ENCODE measurements around the gene FGF9. TPM values are rescaled to one million over a fixed set of nuclear protein-coding genes. Genes with fewer than 3 reads are reported as not detected.

FGF9 gene
- polyA plus RNA-seq, 2 of the 4 experiments (the other 2 are of a cell fraction), result not detected

GRCh38 chr13:21707586-21707985 lies 36.7 kb downstream of the FGF9 start:
- WGBS (ENCODE audit: missing lambda C conversion rate), result 35% methylated on average over 3 of the region's 3 CpGs
- FAIRE-seq (no peak), ATAC-seq (no peak), DNase-seq (ENCODE audit: low read depth in 1 of 2, low spot score in 1 of 2) (no peak)
- Histone ChIP-seq H3K9me3 (no peaks in the 10 kb centered on the region), H3K4me2 (no peak overlapping the region), H3K4me3 (no peak overlapping the region), H3K27ac (no peak overlapping the region), H3K4me1 (no peaks in the 10 kb centered on the region)
- POLR2A ChIA-PET, result no interaction called here
- TF ChIP-seq CHD2 (IDR thresholded peaks at IDR 0.05; ENCODE audit: low read length, partially characterized antibody) (no peak), SMC3 (IDR thresholded peaks at IDR 0.05) (no peak), HDAC2 (IDR thresholded peaks at IDR 0.05) (no peak), NPAS2 (CRISPR knock-in tag; IDR thresholded peaks at IDR 0.05; ENCODE audit: borderline replicate concordance) (no peak), CTCF (IDR thresholded peaks at IDR 0.05) (no peak), HES2 (IDR thresholded peaks at IDR 0.05) (no peak)
- CTCF ChIA-PET, result no interaction called here

- FAIRE-seq, result no peak
- ATAC-seq, result no peak
- no peaks in the 10 kb centered on the region for H3K9me3 ChIP-seq
- no peak for DNase-seq (ENCODE audit: low read depth in 1 of 2, low spot score in 1 of 2)
- POLR2A ChIA-PET, result no interaction called here
- TF ChIP-seq NFE2L2 (conservative IDR thresholded peaks at IDR 0.05; ENCODE audit: low read length), result no peak
- no peak for TF ChIP-seq RAD21 (conservative IDR thresholded peaks at IDR 0.05 in 1 of 2, IDR thresholded peaks at IDR 0.05 in 1 of 2)
- no peak for TF ChIP-seq KDM1A (IDR thresholded peaks at IDR 0.05; ENCODE audit: low read depth)
- no peak for TF ChIP-seq FOSL2 (IDR thresholded peaks at IDR 0.05)
- TF ChIP-seq FOSL2 (CRISPR knock-in tag; IDR thresholded peaks at IDR 0.05), result no peak
- no peak for TF ChIP-seq POLR2A (IDR thresholded peaks at IDR 0.05; ENCODE audit: low read length)
- no peak for TF ChIP-seq HMGXB4 (CRISPR knock-in tag; IDR thresholded peaks at IDR 0.05; ENCODE audit: borderline replicate concordance)
- TF ChIP-seq CEBPB (IDR thresholded peaks at IDR 0.05), result no peak
- TF ChIP-seq HOXB13 (CRISPR knock-in tag; IDR thresholded peaks at IDR 0.05; ENCODE audit: low read depth), result no peak
- TF ChIP-seq RCOR1 (IDR thresholded peaks at IDR 0.05; ENCODE audit: low read depth, low read length), result no peak
- TF ChIP-seq MYC (IDR thresholded peaks at IDR 0.05; ENCODE audit: borderline replicate concordance, low read length), result no peak
- 0% methylated on average over 1 of the region's 1 CpG for WGBS (ENCODE audit: missing lambda C conversion rate)
- CTCF ChIA-PET, result no interaction called here
- no peak overlapping the region for H3K27ac ChIP-seq
- H3K4me3 ChIP-seq, result no peak overlapping the region
- no peaks in the 10 kb centered on the region for H3K4me1 ChIP-seq
- H3K4me2 ChIP-seq, result no peak overlapping the region
These were observed 38.8 kb downstream of the FGF9 start for GRCh38 chr13:21709697-21710096.

- ChIA-PET CTCF (no interaction called here), POLR2A (no interaction called here)
- no peak for ATAC-seq
- no peaks in the 10 kb centered on the region for H3K4me1 ChIP-seq
- TF ChIP-seq RFX5 (IDR thresholded peaks at IDR 0.05) (no peak), FOXS1 (CRISPR knock-in tag; IDR thresholded peaks at IDR 0.05) (no peak), ZNF302 (CRISPR knock-in tag; IDR thresholded peaks at IDR 0.05) (no peak), MYC (IDR thresholded peaks at IDR 0.05; ENCODE audit: borderline replicate concordance, low read length) (no peak), TFCP2L1 (CRISPR knock-in tag; IDR thresholded peaks at IDR 0.05) (no peak), CBX2 (IDR thresholded peaks at IDR 0.05; ENCODE audit: borderline replicate concordance, low read depth) (no peak), KDM1A (IDR thresholded peaks at IDR 0.05; ENCODE audit: low read depth) (no peak)
- no peak for DNase-seq (ENCODE audit: low read depth in 1 of 2, low spot score in 1 of 2)
- no peak for FAIRE-seq
- no peak overlapping the region for H3K27ac ChIP-seq
- no peak overlapping the region for H3K4me2 ChIP-seq
- no peak overlapping the region for H3K4me3 ChIP-seq
- whole genome bisulfite sequencing (ENCODE audit: missing lambda C conversion rate), result 0% methylated on average over 2 of the region's 2 CpGs
- no peaks in the 10 kb centered on the region for H3K9me3 ChIP-seq
These were observed 39.3 kb downstream of the FGF9 start for GRCh38 chr13:21710163-21710562.

All from A549 (cell line).